Inflammatory macrophage treated with lipopolysaccharide for 1 hour (primary cell): Measurements from ENCODE around the gene LST1.
A peak's percentile ranks its signal among the peaks of the same experiment; 100 is the strongest.
"Not testable (repeated sequence)": the region's sequence is repeated elsewhere in the genome, so short reads cannot be mapped to it uniquely, and the experiment has no call there.

ENCODE experiments used
- DNase-seq, 2 donors: peaks; one replicate each; pipeline ENCODE4 v3.0.0-alpha.2; 2020 to 2022

LST1 gene

DNA sequence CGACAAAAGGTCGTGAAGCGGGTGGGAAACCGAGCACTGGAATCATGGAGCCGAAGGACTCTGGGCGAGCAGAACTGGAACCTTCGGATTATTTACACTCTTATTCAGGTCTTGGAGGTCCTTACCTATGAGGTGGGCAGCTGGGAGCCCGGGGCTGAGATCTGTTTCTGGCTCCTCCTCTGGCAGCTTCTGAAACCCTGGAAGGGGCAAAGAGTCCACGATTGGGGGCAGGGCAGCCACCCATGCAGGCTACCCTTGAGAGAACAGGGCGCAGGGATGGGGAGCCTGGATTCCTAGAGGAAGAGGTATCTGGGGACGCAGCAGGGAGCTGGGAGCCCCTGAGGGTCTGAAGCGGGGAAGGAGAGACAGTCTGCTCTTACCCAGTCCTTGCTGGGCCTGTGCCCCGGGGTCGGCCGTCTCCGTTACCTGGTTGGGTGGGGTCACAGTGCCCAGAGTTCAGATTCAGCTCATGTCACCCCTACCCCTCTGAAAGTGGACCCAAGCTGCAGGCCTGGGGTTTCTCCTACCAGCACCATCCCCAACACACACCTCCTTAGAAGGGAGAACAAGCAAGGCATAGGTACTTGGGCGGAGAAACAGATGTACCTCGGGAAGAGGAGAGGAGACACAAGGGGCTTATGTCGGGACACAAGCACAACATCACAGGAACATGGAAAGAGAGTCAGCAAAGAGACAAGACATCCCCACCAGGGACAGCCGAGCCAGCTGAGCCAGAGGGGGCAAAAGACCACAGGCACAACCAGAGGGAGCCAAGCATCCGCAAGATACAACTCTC lies 4.4 kb upstream of the LST1 start:
- DNase-seq = peak in 1 of 2 donors; percentile 9

DNA sequence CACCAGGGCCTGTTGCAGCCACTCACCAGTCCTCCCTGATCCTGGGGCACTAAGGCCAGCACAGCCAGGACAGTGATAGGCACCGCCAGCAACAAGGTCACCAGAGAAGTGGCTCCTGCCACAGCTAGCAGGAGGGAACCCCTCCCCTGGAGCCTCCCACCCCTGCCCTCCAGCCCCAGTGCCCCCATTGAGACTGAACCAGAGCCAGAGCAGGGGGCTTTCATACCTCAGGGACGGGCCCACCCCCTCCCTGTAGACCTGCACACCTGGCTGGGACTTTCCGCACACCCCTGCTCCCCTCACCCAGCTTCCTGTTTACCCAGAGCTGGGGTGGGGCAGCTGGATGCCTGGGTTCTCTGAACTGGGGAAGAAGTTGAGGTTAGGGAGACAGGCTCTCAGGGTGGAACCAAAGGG lies 3.8 kb upstream of the LST1 start, which contains the start of gene LTB:
LTB (minus strand) TSS at position 195 of the 414 bp plus-strand sequence; CDS start at position 188, 7 bp downstream.
- no peak for DNase-seq

DNA sequence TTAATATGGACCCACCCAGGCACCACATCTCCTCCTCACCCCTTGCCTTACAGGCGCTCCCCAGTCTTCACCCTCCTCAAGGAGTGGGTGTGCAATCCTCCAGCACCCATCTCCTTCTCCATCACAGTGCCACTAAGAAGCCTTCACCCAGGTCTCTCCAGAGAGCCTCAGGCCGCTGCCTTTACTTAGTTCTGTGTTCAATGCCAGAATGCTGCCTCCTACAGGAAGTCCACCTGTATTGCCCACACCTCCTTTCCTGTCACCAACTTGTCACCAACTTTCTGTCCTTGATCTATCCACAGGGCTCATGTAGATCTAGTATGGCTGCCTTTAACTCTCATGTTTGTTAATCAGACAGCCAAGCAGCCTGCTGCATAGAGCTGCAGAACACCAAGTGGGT lies 586 bp upstream of the LST1 start:
- peak in 1 of 2 donors; percentile 22 for DNase-seq

DNA sequence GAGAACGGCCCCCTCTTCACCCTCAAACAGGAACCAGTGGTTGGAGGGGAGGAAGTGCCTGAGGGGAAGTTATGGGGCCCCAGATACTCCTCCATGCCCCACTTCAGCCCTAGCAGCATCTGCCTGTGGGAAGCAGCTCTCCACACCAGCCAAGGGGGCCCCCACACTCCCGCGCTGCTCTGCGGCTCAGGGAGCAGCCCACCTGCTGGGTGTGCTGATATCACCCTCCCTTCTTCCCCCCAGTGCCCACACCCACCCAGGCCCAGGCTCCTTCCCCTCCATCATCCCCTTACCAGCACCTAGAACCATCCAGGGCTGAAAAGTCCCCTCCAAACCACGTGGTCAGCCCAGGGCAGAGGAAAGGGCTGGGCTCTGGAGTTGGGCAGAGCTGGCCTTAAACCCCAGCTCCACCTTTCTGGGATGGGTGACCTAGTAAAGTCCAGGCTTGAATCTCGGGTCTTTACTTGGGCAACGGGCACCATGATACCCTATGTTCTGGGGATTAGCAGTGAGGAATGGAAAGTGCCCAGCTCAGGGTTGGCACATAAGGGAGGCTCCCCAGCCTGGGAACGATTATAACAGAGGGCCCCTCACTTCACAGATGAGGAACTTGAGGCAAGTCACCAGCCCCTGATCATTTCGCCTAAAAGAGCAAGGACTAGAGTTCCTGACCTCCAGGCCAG lies 663 bp downstream of the LST1 start:
- peak; percentile 68 to 76 for DNase-seq

DNA sequence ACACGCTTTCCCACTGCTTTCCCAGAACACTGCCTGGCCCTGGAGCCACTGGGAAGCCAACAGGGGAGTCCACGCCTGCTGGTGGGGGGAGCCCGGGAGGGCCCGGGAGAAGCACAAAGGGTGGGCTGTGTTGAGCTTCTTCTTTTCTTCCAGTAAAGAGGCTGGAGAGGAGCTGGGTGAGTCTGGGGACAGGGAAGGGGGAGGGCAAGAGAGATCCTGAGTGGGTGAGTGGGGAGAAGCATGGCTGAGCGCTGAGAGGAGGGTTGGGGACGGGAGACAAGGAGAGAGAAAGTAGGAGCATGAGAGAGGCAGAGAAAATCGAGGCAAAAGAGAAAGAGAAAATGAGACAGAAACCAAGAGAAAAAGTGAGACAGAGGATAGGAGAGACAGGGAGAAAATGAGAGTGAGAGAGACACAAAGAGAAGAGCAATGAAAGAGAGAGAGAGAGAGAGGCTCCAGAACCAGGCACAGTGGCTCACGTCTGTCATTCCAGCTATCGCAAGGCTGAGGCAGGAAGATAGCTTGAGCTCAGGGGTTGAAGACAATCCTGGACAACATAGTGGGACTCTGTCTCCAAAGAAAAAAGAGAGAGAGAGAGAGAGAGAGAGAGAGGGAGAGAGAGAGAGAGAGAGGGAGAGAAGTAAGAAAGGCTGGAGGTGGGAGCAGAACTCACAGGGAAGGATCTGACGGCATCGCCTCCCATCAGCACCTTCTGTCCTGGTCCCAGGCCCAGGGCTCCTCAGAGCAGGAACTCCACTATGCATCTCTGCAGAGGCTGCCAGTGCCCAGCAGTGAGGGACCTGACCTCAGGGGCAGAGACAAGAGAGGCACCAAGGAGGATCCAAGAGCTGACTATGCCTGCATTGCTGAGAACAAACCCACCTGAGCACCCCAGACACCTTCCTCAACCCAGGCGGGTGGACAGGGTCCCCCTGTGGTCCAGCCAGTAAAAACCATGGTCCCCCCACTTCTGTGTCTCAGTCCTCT lies 2.0 kb downstream of the LST1 start:
- DNase-seq = peak; percentile 3 to 34

DNA sequence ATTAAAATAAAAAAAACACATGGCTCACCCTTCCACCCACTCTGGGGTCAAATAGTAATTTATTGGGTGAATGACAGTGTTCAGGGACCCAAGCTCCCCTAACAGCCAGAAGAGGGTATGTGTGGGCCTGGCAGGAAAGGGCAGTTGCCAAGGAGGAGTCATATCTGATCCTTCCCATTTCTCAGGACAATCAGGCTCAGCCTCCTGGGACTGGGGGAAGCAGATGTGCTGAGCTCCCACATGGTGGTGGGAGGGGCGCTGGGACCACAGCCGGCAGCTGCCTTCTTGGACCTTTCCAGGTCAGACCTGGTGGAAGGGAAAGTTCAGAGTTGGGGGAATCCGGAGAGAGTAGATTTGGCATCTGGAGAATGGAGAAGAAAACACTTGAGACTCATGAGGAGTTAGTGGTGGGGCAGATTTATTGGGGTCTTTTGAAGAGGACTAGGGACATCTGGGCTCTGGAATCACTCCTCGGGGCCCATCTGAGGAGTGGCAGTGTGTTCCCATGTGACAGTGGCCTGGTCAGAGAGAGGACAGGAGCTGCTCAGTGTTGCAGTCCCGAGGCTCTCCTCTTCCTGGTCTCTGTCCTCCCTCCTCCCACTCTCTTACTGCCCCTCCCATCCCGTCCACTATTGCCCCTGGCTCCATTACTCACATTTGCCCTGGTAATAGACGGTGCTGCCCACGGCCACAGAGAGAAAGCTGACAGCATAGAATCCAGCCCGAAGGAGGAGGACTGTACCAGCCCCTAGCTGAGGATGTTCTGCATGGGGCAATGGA lies 3.0 kb downstream of the LST1 start:
- DNase-seq = peak; percentile 42 to 79

DNA sequence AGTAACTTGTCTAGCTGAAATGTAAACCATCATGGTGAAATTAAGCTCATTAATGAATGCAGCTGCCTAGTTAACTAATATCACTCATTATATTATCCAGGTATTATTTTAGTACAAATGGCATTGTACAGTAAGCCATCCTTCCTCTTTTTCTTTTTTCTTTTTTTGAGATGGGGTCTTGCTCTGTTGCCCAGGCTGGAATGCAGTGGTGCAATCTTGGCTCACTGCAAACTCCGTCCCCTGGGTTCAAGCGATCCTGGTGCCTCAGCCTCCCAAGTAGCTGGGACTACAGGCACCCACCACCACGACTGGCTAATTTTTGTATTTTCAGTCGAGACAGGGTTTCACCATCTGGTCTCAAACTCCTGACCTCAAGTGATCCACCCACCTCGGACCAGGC lies 4.6 kb downstream of the LST1 start:
- DNase-seq = not testable (repeated sequence)

DNA sequence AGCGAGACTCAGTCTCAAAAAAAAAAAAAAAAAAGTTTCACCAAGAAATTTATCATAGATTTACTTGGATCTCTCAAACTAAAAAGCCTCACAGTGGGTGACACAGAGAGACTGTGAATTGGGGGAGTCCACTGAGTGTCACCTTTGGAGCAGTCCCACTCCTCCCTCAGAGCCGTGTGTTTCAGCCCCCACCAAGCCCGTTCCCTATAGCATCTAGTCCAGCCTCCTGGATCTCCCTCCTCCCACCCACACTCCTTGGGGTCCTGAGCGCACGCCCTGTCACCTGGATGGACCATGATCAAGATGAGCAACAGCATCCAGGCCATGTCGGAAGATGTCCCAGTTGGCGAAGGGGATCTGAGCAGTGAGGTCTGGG lies 6.3 kb downstream of the LST1 start:
- no peak for DNase-seq

DNA sequence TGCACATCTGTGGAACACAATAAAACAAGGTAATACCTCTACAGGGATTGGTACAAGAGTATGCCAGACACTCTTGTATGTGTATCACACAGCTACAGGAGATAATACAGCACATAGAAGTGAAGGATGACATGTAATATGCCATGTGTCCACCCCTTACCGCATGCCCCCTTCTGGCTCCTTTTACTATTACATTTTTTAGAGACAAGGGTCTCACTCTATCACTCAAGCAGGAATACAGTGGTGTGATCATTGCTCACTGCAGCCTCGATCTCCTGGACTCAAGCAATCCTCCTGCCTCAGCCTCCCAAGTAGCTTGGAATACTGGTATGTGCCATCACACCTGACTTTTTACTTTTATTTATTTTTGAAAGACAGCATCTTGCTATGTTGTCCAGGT lies 10.9 kb downstream of the LST1 start:
- DNase-seq = peak; percentile 35 to 65

DNA sequence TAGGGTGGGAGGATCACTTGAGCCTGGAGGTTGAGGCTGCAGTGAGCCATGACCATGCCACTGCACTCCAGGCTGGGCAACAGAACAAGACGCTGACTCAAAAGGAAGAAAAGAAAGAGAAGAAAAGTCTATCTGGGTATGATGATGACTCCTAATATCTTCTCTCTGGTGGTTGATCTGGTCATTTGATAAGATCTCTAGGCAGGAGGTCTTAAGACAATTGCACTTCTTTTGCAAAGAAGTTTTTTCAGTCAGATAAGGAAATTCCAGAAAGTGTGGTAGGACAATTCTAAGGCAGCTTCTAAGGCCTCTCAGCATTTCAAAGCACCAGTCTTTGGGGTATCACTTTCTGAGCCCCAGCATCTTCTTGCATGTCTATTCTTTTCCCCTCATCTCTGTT lies 21.2 kb downstream of the LST1 start:
- no peak for DNase-seq

DNA sequence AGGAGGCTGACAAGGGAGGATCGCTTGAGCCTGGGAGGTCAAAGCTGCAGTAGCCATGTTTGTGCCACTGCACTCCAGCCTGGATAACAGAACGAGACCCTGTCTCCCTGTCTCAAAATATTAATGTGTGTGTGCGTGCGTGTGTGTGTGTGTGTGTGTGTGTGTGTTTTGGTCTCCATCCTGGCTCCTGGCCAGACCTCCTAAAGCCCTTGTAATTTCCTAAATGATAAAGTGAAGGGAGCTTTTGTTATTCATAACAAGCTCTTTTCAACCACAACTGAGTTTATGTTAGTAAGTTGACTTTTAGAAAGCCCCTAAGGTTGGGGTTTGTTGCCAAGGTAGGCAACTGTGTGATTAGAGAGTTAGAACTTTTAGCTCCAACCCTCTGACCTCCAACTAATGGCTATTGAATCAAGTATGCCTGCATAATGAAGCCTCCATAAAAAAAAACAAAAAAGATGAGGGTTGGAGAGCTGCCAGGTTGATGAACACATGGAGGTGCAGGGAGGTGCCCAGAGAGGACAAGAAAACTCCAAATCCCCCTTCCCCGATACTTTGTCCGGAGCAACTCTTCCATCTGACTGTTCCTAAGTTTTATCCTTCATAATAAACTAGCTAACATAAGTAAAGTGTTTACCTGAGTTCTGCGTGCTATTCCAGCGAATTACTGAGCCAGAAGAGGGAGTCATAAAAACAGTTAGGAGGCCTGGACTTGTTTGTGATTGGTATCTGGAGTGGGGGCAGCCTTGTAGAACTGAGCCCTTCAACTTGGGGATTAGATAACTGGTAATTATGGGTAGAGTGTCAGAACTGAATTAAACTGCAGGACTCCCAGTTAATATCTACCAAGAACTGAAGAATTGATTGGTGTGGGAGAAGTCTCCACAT lies 23.7 kb downstream of the LST1 start:
- no peak for DNase-seq

DNA sequence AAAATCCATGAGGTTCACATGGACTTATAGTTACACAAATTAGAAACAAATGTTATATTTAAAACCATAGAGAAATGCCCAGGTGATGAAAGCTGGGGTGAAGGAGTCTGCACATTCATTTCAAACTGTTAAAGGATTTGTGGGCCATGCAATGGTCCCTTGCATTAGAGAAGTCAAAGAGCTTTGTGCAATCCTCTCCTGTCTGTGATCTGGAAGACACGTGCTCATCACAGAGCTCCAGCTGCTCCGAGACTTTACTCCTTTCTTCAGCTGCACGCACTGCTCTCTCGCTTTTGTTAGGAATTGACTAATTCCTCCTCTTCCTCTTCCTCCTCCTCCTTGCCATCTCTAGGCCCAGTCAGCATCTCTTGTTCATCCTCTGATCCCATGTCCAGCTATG lies 24.9 kb downstream of the LST1 start:
- DNase-seq = peak in 1 of 2 donors; percentile 24

DNA sequence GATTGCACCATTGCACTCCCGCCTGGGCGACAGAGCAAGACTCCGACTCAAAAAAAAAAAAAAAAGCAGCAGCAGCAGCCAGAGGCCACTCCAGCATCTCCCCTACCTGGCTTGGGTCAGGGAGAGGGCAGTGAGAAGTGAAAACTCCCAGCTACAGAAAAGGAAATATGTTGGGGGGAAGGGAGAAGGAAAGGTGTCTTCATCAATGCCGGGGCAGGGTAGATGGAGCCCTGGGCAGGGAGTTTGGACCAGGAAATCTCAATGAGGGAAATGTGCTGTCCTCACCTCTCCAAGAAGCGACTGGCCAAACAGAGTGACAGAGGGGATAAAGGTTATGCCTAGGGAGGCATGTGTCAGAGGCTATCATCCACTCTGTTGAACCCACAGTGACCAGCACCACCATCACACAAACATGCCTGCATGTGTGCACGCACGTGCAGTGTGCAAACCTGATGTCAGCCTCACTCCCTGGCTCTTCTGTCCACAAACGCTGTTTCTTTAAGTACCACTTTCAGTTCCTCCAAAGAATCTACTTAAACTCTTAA lies 28.1 kb downstream of the LST1 start:
- peak; percentile 20 to 63 for DNase-seq

DNA sequence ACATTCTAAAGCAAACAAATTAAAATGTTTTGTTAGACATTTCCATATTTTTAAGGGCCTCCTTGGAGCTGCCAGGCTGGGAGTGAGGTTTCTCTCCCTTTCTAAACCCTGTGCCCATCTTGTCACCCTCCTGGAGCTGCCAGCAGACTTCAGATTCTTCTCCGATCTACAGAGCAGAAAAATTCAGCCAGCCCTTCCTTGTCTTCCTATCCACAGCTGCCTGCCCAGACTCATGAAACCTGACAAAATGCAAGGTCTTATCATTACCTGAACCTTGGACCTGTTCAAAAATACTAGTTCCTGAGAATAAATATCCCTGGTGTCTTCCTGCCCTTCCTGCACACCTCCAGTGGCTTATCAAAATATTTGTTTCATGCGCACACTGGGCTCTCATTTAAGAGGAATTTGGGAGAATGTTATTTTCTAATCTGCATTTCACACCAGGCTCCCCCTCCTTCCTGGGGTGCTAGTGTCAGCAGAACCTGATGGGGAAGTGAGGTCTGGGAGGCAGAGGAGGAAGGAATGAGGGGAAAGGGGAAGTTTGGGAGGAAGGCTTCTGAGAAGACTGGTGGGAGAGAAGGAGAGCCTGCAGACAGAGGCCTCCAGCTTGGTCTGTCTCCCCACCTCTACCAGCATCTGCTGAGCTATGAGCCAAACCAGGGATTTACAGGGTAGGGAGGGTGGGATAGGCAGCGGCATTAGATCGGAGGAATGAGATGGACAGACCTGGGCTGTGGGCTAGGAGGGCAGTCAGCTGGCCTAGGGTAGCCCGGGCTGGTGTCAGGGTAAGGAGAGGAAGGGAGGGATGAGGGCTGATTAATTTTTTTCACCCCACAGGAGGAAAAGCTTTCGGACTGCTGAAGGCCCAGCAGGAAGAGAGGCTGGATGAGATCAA lies 28.9 kb downstream of the LST1 start, which contains the start of gene AIF1:
AIF1 (plus strand) TSS at position 551 of the 895 bp plus-strand sequence; CDS start at position 647, 96 bp downstream.
- peak; percentile 69 for DNase-seq

DNA sequence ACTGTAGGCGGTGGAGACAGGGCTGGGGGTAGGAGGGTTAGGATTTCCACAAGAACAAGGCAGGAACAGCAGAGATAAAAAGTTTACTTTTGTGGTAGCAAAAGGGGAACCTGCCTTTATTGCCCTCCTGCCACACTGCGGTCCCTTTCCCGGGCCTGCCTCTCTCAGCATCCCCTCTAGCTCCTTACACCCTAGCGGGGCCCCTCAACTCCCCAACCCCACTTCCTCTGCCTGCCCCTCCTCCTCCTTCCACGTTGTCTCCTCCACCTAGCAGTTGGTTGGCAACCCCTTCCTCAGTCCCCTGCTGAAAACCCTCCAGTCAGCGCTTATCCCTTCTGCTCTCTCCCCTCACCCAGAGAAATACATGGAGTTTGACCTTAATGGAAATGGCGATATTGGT lies 29.7 kb downstream of the LST1 start:
- no peak for DNase-seq

DNA sequence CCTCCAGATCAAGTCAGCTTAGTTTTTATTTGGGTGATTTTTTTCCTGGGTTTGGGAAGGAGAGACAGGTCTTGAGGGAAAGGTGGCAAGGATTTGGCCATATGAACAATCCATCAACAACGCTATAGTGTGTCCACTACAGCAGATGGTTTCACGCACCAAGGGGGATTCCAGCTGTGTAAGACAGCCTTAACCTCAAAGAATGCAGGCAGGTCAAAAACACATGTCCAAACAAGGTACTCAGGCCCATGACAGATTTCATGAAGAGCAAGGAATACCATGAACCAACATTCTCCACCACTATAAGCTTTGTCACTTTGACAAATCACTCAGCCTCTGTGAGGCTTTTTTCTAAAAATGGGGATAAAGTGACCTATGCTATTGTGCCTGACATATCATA lies 30.9 kb downstream of the LST1 start:
- DNase-seq = no peak

DNA sequence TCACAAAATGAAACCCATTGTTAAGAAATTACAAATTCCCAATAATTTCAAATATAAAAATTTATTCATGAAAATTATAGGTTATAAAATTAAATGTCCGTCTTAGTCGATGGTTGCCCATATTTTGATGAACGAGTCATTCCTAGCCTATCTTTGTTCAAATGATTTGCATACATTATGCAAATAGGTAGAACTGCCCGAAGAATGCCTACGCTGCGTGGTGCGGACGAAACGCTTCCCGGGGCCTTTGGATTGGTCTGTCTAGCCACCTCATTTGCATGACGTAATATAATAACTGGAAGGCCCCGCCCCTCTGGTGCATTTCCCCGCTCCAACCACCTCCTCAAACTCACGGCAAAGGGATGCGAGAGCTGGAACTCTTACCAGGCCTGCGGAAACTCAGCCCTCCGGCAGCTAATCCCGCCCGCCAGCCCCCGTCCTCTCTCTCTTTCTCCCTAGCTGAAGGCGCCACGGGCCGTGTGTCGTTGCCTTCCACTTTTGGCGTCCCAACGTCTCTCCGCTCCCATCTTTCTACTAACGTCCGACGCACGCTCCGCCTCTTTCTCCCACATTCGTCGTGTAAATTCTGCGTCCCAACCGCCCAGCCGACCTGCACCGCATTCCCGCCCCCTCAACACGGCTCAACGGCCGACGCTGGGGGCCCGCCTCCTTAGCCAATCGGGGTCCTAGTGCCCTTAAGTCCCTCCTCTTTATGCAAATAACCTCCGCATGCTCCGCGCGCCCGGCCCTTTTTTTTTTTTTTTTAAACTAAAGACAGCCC lies 33.9 kb downstream of the LST1 start:
- peak; percentile 98 to 99 for DNase-seq

DNA sequence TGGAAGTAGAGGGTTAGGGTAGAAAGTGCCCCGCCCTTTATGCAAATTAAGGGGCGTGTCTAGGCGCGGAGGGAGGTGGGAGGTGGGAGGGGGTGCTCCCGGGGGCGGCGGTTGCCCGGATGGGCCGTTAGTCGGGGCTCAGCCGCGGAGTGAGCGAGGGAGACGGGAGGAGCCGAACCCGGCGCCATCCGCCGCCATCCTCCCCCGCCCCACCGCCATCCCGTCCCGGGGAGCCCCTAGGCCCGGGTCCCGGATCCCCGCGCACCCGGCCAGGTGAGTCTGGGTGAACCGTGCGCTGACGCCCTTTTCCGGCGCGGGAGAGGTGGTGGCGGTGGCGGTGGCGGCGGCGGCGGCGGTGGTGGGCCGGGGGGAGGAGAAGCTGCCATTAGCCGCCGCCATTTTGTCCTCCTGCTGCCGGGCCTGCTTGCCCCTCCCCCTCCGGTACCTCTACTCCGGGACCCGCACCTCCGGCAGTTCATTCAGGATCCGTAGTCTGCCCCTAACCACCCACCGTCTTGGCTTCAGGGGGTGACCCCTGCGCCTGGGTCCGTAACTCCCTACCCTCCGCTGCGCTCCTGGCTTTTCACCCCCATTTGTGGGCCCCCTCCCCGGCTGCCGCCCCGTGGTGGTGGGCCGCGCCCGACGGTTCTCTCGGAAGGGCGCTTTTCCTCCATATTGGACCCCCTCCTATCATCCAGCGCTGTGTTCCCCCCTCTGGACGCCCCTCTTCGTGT lies 34.7 kb downstream of the LST1 start, which contains the start of gene PRRC2A:
PRRC2A (plus strand) TSS at position 130 of the 734 bp plus-strand sequence. CDS start 2,075 bp downstream, outside the sequence.
- peak in 1 of 2 donors; percentile 52 for DNase-seq
